Natural killer cell (primary cell): ENCODE results near the gene SLC6A4. TPM values are rescaled to one million over a fixed set of nuclear protein-coding genes. Genes with fewer than 3 reads are reported as not detected.

Source experiments
- ATAC-seq, 3 donors: fragments of 150-1000 bp in 2 of 3; fragments of 200-7000 bp in 1 of 3; cut with Tn5 transposase; 1 replicate in 1 of 3; 2 replicates in 2 of 3; pipeline ENCODE4 v1.10.0; 2021; ENCODE audit warnings: mild to moderate bottlenecking in 2 of 3, moderate library complexity in 2 of 3
- DNase-seq, 2 donors: peaks; one replicate each; pipeline versions ENCODE4 v3.0.0 to v3.0.0-alpha.2; 2013 to 2021; ENCODE audit warnings: mixed read lengths in 1 of 2
- H3K27ac ChIP-seq: one replicate; pipeline ENCODE4 v1.5.1; 2013; ENCODE audit warnings: mild to moderate bottlenecking, low read length
- H3K27me3 ChIP-seq: one replicate; pipeline ENCODE4 v1.6.1; 2013; ENCODE audit warnings: low read length; ENCODE audit not compliant: control insufficient read depth, insufficient read depth
- H3K36me3 ChIP-seq: one replicate; pipeline ENCODE4 v1.6.1; 2013; ENCODE audit warnings: low read length; ENCODE audit not compliant: control insufficient read depth, insufficient read depth
- H3K4me1 ChIP-seq: one replicate; pipeline ENCODE4 v1.6.1; 2013; ENCODE audit warnings: low read length; ENCODE audit not compliant: control insufficient read depth, insufficient read depth
- H3K4me3 ChIP-seq: one replicate; pipeline ENCODE4 v1.5.1; 2013; ENCODE audit warnings: low read length
- H3K9me3 ChIP-seq: one replicate; pipeline ENCODE4 v1.6.1; 2013; ENCODE audit warnings: low read length; ENCODE audit not compliant: control insufficient read depth, insufficient read depth
- H3K27ac Mint-ChIP-seq, 2 donors: one replicate each; pipeline ENCODE4 v1.8.0; 2022; ENCODE audit warnings: mild to moderate bottlenecking in 2 of 2, mixed read lengths in 2 of 2, moderate library complexity in 1 of 2
- H3K27me3 Mint-ChIP-seq, 2 donors: one replicate each; pipeline ENCODE4 v1.8.0; 2022; ENCODE audit warnings: low read depth in 2 of 2, mixed read lengths in 2 of 2
- H3K36me3 Mint-ChIP-seq: one replicate; pipeline ENCODE4 v1.8.0; 2022; ENCODE audit warnings: mixed read lengths
- H3K4me1 Mint-ChIP-seq, 2 donors: one replicate each; pipeline ENCODE4 v1.8.0; 2022; ENCODE audit warnings: mixed read lengths in 2 of 2
- H3K4me3 Mint-ChIP-seq: one replicate; pipeline ENCODE4 v1.8.0; 2022; ENCODE audit warnings: mild to moderate bottlenecking, moderate library complexity, mixed read lengths
- H3K9me3 Mint-ChIP-seq, 2 donors: one replicate each; pipeline ENCODE4 v1.8.0; 2022; ENCODE audit warnings: mixed read lengths in 2 of 2
- WGBS: methylation state at CpG from one replicate; pipeline ENCODE4 v1.1.7; 2013; ENCODE audit warnings: missing lambda C conversion rate; ENCODE audit not compliant: insufficient coverage; 5-methylcytosine and 5-hydroxymethylcytosine counted together
- intact Hi-C: fragments of 100-400 bp; cut with micrococcal nuclease; formaldehyde crosslinking; loops from one replicate; pipeline ENCODE4 v1.14.2; 2022
- total RNA-seq, 4 donors: library from RNA; stranded (reverse); fragments of 120-200 nt in 1 of 4; gene quantifications; one replicate each; pipeline versions ENCODE4 v1.2.3 to v1.2.4, GENCODE V29; 2013 to 2022
- TF ChIP-seq, protein P1 (sequence below): fragments of 200-600 bp; IDR thresholded peaks from one replicate; pipeline ENCODE4 v1.8.0; 2022; ENCODE audit warnings: antibody characterized with exemption

SLC6A4 gene
- total RNA-seq, 3 donors from 2014 or later (not counting 1 experiment from before 2014, with no cell fraction given) = 0.43 to 3.5 (median 0.58) TPM

DNA sequence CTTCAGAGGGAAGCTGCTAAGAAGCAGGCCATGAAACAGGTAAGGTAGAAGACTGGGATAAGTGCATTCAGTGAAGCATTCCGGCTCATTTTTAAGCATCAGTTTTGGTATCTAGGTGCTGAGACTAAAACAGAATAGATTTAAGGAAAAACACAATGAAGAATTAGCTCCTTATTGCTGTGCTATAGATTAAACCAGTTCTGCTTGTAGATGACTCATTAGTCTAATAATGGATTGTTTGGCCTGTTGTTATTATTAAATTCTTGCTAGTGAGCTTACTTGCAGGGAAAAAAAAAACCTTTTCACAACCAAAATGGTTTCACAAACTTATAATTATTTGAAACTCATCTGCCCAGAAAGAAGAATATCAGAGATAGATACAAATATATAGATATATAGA, 62.9 kb downstream of the SLC6A4 start:
- H3K4me3 ChIP-seq = no peak overlapping the region
- H3K27me3 ChIP-seq = no peaks in the 10 kb centered on the region

DNA sequence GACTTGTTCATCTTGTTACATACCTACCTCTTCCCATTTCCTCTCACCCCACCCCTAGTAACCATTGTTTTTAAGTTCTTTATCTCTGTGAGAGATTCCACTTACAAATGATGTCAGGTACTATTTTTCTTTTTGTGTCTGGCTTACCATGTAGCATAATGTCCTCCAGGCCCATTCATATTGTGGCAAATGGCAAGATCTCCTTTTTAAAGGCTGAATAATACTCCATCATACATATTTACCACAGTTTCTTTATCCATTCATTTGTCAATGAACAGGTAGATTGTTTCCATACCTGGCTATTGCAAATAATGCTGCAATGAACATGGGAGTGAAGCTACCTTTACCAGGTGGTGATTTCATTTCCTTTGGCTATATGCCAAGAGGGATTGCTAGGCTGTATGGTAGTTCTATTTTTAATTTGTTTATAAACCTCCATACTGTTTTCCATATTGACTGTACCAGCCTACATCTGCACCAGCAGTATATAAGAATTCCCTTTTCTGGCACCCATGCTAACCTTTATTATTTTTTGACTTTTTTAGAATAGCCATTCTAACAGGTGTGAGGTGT, 65.0 kb downstream of the SLC6A4 start:
- intact Hi-C loops = no loop called here
- Mint-ChIP-seq H3K36me3 (no peaks in the 10 kb centered on the region), H3K27me3 (no peaks in the 10 kb centered on the region), H3K4me1 (peaks cover 17 to 39% of the 10 kb centered on the region in 2 donors), H3K27ac (no peak overlapping the region), H3K4me3 (no peak overlapping the region), H3K9me3 (no peaks in the 10 kb centered on the region)
- Histone ChIP-seq H3K4me1 (no peaks in the 10 kb centered on the region), H3K27me3 (no peaks in the 10 kb centered on the region), H3K4me3 (no peak overlapping the region), H3K27ac (no peak overlapping the region), H3K9me3 (no peaks in the 10 kb centered on the region), H3K36me3 (peaks cover 17% of the 10 kb centered on the region)
- DNase-seq (no peak), ATAC-seq (no peak)
- TF ChIP-seq, protein P1, sequence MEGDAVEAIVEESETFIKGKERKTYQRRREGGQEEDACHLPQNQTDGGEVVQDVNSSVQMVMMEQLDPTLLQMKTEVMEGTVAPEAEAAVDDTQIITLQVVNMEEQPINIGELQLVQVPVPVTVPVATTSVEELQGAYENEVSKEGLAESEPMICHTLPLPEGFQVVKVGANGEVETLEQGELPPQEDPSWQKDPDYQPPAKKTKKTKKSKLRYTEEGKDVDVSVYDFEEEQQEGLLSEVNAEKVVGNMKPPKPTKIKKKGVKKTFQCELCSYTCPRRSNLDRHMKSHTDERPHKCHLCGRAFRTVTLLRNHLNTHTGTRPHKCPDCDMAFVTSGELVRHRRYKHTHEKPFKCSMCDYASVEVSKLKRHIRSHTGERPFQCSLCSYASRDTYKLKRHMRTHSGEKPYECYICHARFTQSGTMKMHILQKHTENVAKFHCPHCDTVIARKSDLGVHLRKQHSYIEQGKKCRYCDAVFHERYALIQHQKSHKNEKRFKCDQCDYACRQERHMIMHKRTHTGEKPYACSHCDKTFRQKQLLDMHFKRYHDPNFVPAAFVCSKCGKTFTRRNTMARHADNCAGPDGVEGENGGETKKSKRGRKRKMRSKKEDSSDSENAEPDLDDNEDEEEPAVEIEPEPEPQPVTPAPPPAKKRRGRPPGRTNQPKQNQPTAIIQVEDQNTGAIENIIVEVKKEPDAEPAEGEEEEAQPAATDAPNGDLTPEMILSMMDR = no peak

More for the DNA sequence above, 62.9 kb downstream of the SLC6A4 start:
- Histone ChIP-seq H3K27ac (no peak overlapping the region), H3K4me1 (no peaks in the 10 kb centered on the region), H3K36me3 (peaks cover 15% of the 10 kb centered on the region), H3K9me3 (no peaks in the 10 kb centered on the region)
- TF ChIP-seq, protein P1 = no peak
- Mint-ChIP-seq H3K27me3 (no peaks in the 10 kb centered on the region), H3K4me1 (peaks cover 17 to 34% of the 10 kb centered on the region in 2 donors), H3K27ac (no peak overlapping the region), H3K9me3 (no peaks in the 10 kb centered on the region), H3K36me3 (no peaks in the 10 kb centered on the region), H3K4me3 (no peak overlapping the region)
- no peak for DNase-seq
- intact Hi-C loops = no loop called here
- ATAC-seq = no peak
- WGBS = 100% methylated on average over 1 of the region's 1 CpG

DNA sequence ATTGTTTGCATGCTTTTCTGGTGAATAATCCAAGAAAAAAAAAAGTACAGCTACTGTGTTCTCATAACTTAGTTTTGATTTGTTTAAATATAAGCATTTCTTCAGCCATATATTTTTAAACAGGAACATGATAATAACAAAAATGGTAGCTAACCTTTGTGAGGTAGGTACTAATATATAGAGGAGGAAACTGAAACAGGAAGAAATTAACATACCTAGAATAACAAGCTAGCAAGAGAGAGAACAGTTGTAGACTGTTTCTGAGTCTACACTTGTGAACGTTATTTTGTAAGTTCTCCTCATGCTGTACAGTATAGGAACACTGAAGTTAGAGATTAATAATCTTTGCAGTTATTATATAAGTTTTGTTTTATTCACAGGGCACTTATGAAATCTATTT, 69.5 kb downstream of the SLC6A4 start:
- H3K27ac ChIP-seq = no peak overlapping the region
- H3K27ac Mint-ChIP-seq = no peak overlapping the region
- H3K9me3 Mint-ChIP-seq = no peaks in the 10 kb centered on the region
- WGBS = no CpG with 5 or more reads among the region's 1 CpG
- no peaks in the 10 kb centered on the region for H3K27me3 ChIP-seq
- TF ChIP-seq, protein P1 = no peak
- H3K36me3 ChIP-seq = peaks cover 12% of the 10 kb centered on the region
- H3K4me3 ChIP-seq = no peak overlapping the region
- DNase-seq (no peak), ATAC-seq (no peak)
- no peaks in the 10 kb centered on the region for H3K27me3 Mint-ChIP-seq
- H3K4me1 ChIP-seq = no peaks in the 10 kb centered on the region
- H3K4me3 Mint-ChIP-seq = no peak overlapping the region
- peaks cover 4 to 16% of the 10 kb centered on the region in 2 donors for H3K4me1 Mint-ChIP-seq
- H3K36me3 Mint-ChIP-seq = no peaks in the 10 kb centered on the region
- no peaks in the 10 kb centered on the region for H3K9me3 ChIP-seq
- intact Hi-C loops = no loop called here

DNA sequence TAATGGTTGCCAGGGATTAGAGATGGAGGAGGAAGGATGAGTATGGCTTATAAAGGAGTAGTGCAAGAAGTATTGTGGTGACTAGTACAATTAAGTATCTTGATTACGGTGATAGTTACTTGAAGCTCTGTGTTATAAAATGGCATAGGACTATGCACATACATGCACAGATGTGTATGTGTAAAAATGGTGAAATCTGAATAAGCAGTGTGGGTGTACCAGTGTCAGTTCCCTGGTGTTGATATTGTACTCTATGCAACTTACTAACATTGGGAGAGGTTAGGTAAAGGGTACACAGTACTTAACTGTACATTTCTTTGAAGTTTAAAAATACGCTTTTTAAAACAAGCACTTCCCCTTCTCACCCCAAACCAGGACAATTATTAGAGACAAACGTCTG, 70.3 kb downstream of the SLC6A4 start:
- intact Hi-C loops = no loop called here
- H3K9me3 Mint-ChIP-seq = no peaks in the 10 kb centered on the region
- H3K4me1 Mint-ChIP-seq = peaks cover 10 to 24% of the 10 kb centered on the region in 2 donors
- Histone ChIP-seq H3K36me3 (peaks cover 16% of the 10 kb centered on the region), H3K27ac (no peak overlapping the region), H3K4me3 (no peak overlapping the region), H3K4me1 (no peaks in the 10 kb centered on the region), H3K9me3 (no peaks in the 10 kb centered on the region), H3K27me3 (no peaks in the 10 kb centered on the region)
- DNase-seq (no peak), ATAC-seq (no peak)
- no peaks in the 10 kb centered on the region for H3K27me3 Mint-ChIP-seq
- TF ChIP-seq, protein P1 = no peak
- 79% methylated on average over 3 of the region's 3 CpGs for WGBS
- no peak overlapping the region for H3K4me3 Mint-ChIP-seq
- H3K36me3 Mint-ChIP-seq = no peaks in the 10 kb centered on the region
- H3K27ac Mint-ChIP-seq = no peak overlapping the region
